GM12875 (cell line): ENCODE results near the gene PEAK1.

ENCODE experiments used
- H3K4me3 ChIP-seq: one replicate; pipeline ENCODE4 v1.5.1; 2011; ENCODE audit warnings: low read depth, low read length, control low read depth
- TF ChIP-seq, protein P1 (sequence below): IDR thresholded peaks from 2 replicates; pipeline ENCODE4 v1.5.1; 2011; ENCODE audit warnings: low read depth, mild to moderate bottlenecking, control low read depth, inconsistent platforms, low read length, moderate library complexity, borderline replicate concordance; ENCODE audit not compliant: insufficient read depth

Gene PEAK1

DNA sequence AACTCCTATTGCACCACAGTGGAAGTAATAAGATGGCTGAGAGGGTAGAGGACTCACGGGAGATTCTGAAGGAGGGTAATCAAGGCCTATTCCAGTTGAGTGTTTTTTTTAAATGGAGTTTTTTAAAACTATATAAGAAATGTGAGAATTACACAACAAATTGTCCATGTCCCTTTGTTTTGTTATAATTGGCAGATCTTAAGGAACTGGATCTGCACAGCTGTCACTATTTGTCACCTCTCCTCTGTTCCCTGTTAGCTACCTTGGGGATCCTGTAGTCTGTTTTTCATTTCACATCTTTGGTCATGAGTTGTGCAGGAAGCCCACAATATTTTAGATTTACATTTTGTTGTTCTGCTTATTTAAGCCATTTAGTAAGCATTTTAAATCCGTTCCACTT, 271.7 kb downstream of the PEAK1 start:
- H3K4me3 ChIP-seq, result no peak overlapping the region
- TF ChIP-seq, protein P1, sequence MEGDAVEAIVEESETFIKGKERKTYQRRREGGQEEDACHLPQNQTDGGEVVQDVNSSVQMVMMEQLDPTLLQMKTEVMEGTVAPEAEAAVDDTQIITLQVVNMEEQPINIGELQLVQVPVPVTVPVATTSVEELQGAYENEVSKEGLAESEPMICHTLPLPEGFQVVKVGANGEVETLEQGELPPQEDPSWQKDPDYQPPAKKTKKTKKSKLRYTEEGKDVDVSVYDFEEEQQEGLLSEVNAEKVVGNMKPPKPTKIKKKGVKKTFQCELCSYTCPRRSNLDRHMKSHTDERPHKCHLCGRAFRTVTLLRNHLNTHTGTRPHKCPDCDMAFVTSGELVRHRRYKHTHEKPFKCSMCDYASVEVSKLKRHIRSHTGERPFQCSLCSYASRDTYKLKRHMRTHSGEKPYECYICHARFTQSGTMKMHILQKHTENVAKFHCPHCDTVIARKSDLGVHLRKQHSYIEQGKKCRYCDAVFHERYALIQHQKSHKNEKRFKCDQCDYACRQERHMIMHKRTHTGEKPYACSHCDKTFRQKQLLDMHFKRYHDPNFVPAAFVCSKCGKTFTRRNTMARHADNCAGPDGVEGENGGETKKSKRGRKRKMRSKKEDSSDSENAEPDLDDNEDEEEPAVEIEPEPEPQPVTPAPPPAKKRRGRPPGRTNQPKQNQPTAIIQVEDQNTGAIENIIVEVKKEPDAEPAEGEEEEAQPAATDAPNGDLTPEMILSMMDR, result no peak

DNA sequence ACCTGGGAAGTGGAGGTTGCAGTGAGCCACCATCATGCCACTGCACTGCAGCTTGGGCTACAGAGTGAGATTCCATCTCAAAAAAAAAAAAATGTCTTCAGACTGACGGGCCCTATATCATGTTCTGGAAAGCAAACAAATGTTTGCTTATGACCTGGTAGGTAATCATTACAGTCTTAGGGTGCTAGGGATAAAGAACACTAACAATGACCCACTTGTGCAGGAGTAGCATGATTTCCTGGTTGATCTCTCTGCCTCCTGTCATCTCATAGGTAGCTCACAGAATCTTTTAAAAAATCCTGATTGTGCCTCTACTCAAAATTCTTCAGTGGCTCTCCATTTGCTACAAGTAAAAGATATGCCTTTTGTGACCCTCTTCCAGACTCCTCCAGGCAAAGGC, 274.5 kb downstream of the PEAK1 start:
- TF ChIP-seq, protein P1, result no peak
- H3K4me3 ChIP-seq, result no peak overlapping the region

DNA sequence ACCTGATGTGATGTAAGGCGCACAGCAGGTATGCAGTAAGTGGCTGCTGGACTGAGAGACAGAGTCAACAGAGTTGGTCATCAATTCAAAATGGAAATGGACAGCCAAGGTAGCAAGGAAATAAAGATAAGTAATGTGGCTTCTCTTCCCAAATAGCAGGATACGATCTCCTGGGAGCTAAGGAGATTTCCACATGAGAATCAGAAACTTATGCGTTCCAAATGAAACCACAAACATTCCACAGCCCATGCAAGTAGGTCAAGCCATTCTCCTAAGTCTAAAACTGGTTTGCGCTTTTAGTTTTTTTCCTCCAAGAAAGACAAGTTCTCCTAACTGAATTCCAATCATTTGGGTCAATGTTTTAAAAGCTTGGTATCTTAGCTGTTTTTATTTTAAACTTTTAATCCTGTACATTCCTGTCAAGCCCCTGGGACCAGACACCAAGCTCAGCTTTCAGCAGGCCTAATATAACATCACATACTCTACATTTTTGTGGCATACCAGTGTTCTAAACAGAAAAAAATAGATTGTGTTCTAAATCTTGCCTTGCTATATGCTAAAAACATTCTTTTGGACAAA, 275.3 kb downstream of the PEAK1 start:
- H3K4me3 ChIP-seq, result no peak overlapping the region
- TF ChIP-seq, protein P1, result no peak

DNA sequence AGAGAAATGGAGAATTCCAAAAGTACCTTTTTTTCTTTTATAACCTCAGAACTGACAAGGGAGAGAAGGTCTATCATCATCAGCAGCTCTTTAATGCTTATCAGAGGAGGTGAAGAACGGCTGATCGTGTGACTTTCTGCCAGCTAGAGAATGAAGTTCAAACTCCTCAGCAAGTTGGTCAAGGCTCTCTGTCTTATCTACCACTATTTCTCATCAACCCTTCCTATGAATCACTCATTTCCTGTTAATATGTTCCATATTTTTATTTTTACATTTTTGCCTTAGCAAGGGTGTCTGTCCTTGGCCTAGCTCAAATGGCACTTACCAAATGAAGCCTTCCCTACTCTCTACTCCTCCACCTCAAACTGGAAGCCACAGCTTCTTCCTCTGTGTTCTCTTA, 275.9 kb downstream of the PEAK1 start:
- no peak overlapping the region for H3K4me3 ChIP-seq
- TF ChIP-seq, protein P1, result no peak

DNA sequence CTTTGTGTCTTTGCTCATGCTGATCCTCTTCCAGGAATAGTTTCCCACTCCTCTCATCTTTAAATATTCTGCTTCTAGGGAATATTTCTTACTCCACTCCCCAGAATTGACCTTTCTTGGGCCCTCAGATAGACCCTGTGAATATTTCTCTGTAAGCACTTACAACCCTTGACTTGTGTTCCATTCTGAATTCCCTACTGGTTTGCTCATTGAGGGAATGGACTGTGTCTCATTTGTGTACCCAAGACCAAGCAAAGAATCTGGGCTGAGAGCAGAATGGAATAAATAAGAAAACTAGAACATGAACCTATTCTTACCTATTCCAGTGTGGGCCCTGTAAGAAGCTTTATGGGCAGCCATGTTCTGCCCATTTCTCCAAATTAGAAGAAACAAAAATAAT, 276.3 kb downstream of the PEAK1 start:
- TF ChIP-seq, protein P1, result no peak
- no peak overlapping the region for H3K4me3 ChIP-seq

DNA sequence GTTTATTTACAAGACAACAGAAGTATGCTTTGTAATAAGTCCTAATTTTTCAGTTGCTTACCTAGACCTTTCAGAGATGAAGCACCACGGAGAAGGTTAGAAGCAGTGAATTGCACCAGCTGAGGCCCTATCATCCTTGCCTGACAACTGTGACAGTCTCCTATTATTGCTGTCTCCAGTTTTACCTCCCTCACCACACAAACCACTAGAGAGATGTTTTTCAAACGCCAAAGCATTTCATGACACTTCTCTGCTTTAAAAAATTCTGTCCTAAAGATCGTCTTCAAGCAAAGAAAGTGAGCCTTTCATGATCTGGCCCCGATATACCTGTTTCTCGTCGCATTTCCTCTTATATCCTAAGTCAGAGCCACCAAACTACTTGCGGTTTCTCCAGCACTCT, 276.7 kb downstream of the PEAK1 start:
- TF ChIP-seq, protein P1, result no peak
- H3K4me3 ChIP-seq, result no peak overlapping the region

DNA sequence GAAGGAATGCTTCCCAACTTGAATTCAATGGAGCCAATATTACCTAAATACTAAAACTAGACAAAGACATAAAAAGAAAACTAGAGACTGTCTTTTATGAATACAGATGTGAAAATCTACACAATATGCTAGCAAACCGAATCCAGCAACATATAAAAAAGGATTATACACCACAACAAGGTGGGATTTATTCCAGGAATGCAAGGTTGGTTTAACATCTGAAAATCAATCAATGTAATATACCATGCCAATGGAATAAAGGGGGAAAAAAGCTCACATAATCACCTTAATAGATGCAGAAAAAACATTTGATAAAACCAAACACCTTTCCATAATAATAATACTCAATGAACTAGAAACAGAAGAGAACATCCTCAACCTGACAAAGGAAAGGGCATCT, 279.7 kb downstream of the PEAK1 start:
- TF ChIP-seq, protein P1, result no peak
- no peak overlapping the region for H3K4me3 ChIP-seq
